NOMO-1 treated with DMSO at 0.1 percent for 48 hours (cell line): ENCODE results near the gene MSRB2.
"Not testable (repeated sequence)": the region's sequence is repeated elsewhere in the genome, so short reads cannot be mapped to it uniquely, and the experiment has no call there.

Experiments
- DNase-seq: peaks from one replicate; lab custom pipeline; 2025; ENCODE audit not compliant: unreplicated experiment; lab: John Stamatoyannopoulos, UW

Gene MSRB2

DNA sequence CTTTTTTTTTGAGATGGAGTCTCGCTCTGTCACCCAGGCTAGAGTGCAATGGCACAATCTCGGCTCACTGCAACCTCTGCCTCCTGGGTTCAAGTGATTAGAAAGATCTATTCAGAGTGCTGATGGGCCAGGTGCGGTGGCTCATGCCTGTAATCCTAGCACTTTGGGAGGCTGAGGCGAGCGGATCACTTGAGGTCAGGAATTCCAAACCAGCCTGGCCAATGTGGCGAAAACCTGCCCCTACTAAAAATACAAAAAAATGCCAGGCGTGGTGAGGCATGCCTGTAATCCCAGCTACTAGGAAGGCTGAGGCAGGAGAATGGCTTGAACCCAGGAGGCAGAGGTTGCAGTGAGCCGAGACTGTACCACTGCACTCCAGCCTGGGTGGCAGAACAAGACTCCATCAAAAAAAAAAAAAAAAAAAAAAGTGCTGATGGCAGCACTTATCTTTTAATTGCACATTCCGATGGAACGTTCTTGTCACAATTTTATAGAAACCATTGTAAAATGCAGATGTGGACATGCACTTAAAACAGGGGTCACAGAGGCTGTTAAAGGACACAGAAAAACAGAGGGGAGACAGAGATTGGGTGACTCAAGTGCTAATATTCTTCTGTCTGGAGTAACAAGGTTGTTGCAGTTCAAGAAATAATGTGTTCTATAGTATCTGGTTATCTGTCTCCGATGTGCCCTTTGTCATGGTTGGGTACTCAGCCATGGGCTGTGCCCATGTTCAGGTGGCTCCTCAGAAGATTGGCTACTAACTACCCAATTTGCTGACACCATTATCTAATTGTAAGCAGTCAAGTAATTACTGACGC lies 25.1 kb upstream of the MSRB2 start:
- not testable (repeated sequence) for DNase-seq

DNA sequence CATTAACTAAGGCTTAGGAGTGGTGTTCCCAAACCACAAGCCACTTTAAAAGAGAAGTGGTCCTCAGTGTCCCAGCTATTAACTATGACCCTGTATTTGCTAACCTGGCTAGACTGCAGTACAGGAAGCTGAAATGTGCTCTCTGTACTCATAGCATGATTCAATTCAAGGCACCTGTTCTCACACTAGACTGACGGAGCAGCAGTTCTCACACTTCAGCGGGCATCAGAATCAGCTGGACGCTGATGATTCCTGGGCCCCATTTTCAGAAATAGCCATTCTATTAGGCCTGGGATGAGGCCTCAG lies 24.5 kb upstream of the MSRB2 start:
- DNase-seq, result no peak

DNA sequence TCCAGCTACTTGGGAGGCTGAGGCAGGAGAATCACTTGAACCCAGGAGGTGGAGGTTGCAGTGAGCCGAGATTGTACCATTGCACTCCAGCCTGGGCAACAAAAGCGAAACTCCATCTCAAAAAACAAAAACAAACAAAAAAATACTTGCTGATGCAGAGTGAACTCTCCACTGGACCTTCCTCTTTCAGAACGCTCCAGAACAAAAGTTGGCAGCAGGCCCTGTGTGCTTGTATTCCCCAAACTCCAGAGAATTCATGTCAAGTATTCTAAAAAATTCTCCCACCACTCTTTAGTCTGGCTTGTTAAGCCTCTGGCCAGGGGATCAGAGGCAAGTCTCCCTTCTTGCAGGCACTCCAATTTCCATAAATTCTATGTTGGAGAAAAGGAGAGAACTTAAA lies 22.8 kb upstream of the MSRB2 start:
- not testable (repeated sequence) for DNase-seq

DNA sequence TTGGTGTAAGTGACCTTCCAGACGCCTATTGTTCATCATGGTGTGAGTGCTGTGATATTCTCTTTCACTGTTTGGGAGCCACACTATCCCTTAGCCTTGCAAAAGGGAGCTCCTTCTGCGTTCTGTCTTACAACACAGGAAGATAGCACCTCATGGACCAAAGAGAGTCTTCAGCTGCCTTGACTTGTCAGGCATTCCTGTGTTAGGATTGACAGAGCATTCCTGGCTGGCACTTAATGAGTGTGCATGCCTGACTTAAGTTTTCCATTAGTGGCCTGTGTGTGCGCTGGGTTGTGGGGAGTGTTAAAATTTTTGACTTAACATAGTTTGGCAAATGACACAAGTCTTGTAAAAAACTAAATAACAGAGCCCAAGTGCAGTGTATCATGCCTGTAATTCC lies 21.9 kb upstream of the MSRB2 start:
- DNase-seq, result no peak

DNA sequence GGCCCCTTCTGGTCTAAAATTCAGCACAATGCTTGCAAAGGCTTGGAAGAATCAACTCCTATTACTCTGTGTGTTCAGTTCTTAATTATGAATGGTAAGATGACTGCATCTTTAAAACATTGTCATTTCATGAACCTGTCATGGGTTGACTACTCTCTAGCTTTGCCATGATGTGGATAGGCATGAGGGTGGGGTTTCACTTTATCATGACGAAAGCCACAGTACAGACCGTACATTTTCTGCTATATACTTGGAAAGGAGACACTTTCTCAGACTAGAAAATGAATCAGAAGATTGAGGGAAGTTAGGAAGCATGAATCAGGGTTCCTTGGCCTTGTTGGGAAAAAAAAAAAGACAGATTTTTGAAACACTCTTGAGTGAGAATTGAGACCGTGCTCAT lies 19.7 kb upstream of the MSRB2 start:
- DNase-seq, result no peak

DNA sequence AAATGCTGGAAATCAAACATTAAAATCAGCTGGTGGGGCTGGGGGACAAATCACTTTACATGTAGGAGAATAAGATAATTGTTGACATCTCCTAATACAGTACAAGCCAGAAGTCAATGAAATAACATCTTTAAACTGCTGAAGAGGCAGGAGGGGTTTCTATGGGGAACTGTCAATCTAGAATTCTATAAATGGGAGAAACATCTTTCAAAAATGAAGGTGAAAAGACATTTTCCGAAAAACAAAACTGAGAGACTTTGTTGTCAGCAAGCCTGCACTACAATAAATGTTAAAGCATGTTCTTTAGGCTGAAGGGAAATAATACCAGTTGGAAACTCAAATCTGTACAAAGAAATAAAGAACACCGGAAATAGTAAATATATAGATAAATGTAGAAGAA lies 17.3 kb upstream of the MSRB2 start:
- DNase-seq, result no peak

DNA sequence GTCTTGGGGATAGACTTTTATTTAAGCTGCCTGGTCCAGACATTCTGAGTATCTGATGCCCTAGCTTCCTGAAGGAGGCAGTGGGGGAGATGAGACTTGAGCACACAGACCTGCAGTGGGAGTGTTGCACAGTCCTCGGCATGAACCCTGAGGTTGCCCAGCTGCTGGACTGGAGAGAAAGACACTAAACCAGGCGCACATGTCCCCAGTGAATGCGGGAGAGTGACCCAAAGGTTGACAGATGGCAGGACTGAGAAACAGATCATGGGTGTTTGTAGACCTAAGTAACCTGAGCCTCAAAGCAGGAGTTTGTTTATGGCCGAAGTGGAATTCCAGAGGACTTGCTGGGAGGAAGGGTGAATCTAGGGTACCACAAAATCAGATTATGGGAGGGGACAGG lies 15.7 kb upstream of the MSRB2 start:
- no peak for DNase-seq

DNA sequence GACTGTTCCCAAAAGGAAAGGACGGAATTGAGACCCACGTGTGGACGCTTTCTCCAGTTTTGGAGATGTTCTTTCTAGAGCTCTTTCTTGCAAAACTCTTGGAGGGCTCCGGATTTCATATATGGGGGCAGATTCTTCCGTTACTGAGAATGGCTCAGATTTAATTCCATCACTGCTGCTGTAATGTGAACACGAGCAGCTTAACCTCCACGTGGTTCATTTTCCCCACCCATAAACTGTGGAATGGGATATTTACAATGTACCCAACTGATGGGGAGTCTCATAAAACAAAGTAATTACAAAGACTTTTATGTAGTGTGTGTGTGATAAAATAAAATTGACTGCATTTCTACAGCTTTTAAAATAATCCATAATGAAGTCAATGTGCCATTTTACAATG lies 15.1 kb upstream of the MSRB2 start:
- DNase-seq, result no peak

DNA sequence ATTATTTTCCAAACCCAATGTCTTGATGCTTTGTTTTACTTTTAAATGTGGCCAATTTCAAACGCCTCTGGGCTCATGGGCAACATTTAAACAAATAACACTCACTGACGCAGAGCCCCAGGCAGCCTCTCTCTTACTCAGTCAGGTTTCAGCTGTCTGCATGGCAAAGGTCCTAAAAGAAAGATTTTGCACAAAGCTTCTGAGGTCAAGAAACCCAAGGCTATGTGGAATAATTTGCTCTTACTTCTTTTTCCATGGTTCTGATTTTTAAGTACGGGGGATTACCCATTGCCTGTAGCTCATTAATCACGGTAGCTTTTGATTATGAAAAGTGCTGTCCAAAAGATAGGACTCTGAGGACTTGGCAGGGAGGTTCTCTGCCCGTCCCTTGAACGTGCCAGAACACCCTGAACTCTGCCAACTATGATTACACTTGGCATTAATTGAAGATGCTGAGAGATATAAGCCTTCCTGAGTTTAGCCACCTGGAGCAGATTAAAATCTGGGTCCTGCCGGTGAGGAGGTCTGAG lies 14.1 kb upstream of the MSRB2 start:
- no peak for DNase-seq

DNA sequence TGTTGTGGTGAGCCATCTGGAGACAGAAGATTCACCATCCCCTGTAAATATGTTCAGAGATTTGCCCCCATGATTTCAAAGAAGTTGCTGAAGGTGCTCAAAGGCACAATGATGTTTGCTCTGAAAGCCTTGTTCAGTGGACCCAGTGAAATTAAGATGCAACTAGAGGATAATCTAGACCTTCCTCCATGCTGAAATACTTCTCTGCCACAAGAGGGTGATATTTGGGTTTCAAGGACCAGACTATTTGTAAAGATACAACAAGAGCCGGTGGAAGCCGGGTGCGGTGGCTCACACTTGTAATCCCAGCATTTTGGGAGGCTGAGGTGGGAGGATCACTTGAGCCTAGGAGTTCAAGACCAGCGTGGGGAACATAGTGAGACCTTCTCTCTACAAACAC lies 13.5 kb upstream of the MSRB2 start:
- peak; percentile 17 for DNase-seq

DNA sequence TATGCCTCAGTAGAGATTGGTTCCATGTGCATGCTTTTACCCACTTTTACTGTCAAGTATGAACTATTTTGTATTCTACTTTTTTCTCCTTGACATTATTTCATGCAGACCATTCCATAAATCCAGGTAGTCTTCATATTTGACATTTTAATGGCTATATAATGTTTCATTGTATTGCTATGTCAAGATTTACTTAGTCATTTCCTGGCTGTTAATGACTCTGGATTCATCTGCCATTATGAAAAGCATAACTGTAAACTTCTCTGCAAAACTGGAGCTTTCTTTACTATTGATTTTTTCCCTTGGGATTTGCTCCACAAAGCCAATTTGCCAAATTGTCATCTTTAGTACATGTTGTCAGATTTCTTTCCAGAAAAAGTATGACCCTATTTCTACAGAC lies 6.8 kb upstream of the MSRB2 start:
- no peak for DNase-seq

DNA sequence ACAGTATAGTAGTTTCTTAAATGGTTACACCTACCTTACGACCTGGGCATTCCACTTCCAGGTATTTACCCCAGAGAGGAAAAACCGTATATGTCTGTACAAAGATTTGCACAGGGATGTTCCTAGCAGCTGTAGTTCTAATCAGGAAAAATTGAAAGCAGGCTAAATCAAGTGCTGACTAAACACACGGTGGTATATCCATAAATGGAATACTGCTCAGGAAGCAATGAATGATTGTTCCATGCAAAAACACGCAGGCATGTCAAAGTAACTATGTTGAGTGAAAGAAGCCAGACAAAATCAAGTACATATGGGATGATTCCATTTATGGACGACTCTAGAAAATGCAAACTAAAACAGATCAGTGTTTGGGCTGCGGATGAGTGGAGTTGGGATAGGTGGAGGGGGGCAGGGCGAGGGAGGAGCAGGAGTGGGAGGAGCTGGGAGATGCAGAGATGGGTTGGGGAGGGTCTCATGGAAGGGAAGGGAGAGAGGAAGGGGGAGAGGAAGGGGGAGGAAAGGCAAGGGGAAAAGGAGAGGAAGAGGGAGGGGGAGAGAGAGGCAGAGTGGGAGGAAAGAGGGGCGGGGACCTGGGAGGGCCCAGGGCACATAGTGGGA lies 484 bp upstream of the MSRB2 start:
- DNase-seq, result no peak

DNA sequence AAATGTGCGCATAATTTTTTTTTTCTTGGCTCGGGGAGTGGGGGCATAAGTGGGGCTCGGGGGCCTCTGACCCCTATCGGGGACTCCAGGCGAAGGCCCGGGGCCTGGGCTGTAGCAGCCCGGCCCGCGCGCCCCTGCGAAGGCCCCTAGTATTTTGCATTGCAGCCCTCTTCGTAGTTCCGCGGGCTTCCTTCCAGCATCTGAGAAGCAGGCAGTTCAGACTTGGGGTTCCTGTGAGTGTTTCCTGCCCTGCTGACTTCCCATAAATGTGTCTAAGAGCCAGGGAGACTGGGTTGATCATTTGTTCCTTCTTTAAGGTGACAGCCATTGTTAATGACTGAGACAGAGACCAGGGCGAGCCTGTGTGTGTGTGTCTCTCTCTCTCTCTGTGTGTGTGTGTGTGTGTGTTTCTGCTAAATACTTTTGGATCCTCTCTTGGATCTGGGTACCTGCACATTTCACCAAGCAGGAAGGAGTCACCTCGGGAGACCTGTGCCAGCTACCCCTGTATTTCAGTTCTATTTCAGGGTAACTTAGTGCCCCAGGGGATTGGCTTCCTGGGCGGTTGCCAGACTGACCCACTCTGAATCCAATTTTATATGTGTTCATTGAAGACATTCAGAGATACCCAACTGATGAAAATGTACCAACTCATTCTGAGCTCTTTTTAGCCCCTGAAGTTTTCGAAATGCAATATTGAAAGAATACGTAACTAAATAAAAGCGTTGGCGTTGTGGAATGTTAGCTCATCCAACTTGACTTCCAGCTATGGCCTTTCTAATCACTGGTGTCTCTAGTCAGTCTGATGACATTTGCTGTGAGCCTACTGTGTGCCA lies 805 bp downstream of the MSRB2 start:
- peak; percentile 56 for DNase-seq

DNA sequence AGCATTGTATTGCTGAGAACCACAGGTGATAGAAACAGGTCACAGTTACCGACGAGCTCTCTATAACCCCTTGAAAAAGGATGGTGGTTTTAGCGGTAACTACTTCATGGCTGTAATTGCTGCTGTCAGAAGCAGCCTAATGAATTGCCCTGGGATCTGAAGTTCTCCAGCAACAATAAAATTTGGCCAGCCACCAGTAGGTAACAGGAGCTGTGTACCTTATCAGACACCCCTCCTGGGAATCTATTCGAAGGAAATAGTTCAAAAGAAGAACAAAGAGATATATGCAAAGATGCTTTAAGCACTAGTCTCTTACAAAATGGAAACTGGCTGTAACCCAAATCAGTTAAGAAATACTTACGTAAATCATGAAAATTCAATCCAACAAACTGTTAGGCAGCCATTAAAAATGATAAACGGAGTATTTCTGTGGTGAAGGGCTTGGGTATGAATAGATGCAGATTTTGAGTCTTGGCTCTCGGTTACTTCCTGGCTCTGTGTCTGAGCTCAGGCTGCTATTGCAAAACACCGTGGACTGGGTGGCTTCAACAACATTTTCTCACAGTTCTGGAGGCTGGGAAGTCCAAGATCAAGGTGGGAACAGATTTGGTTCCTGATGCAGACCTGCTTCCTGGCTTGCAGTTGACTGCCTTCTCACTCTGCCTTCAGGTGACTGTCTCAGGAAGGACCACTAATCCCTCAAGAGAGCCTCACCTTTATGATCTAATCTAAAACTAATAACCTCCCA lies 1.6 kb downstream of the MSRB2 start:
- DNase-seq, result peak; percentile 47

DNA sequence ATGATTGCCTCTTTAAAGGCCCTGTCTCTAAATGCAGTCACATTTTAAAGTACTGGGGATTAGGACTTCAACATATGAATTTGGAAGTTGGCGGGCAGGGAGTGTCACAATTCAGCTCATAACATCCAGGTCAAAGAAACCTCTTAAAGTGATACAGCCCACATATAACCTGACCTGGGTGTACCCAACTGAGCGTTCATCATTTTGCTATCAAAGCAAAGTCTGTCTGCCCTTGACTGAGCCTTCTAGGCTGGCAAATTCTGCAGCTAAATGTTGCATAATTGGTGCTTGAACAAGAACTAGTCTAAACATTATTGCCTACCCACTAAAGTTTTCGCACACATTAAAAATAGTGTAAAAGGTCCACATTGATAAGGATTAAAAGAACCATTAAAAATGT lies 3.7 kb downstream of the MSRB2 start:
- no peak for DNase-seq

DNA sequence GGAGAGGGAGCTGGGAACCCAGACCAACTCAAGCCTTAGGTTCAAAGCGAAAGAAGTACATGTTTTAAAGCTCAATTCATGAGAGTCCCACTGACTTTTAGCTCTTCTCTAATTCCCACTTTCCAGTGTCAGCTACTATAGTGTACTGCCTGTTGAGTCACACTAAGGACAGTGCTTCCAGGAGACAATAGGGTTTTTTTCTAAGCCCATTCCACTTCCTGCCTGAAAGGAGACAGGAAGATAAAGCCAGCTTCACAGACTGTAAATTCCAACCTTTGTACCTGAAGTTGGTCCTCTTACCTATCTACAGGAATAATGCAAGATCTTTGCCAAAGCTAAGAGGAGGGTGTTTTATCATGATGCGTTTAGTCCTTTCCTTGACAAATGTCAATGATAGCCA lies 4.4 kb downstream of the MSRB2 start:
- no peak for DNase-seq

DNA sequence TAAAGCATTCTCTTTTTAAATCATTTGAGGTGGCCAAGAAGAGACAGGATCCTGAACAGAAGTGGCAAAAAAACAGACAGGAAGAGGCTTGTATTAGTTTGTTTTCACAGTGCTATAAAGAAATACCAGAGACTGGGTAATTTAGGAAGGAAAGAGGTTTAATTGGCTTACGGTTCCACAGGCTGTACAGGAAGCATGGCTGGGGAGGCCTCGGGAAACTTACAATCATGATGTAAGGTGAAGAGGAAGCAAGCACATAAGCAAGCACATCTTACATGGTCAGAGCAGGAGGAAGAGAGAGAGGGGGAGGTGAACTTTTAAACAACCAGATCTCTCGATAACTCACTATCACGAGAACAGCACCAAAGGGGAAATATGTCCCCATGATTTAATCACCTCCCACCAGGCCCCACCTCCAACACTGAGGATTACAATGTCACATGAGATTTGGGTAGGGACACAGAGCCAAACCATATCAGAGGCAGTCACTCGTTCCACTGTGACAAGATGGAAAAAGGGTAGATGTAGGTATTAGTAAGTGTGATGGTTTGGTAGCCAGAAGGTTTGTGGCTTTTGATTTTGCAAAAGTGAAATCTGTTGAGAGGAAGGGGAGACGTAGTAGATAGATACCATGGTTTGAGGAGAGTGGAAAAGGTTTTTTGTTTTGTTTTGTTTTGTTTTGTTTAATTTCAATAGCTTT lies 5.1 kb downstream of the MSRB2 start:
- DNase-seq, result no peak

DNA sequence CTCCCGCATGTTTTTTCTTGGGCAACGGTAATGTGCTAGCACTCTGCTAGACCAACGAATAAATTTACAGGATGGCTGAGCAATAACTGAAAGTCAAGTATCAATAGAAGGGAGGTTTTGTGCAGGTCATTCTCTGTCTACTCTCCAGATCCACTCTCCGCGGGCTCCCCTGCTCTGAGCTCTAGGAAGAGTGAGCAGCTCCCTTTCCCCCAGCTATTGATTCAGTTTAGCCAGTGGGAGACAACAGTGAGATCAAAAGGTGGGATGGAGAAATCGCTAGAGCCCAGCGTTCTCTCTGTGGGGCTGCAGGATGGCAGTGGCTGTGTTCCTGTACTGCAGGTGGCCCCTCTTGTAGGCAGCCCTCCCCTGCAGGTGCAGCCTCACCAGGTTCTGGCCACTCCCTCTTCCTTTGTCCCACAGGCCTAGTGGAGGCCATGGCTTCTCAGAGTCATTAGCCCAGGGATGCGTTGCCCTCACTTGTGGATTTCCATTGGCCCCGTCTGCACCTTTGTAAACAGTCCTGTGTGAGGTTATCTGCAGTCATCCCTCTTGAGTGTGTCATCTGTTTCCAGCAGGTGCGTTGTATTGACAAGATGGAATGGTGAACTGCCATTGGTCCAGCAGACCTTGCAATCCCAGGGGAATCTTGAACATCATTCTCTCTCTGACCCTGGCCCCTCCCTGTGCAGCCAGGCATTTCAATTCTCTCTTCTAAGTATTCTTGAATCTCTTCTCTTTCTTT lies 11.1 kb downstream of the MSRB2 start:
- DNase-seq, result no peak

DNA sequence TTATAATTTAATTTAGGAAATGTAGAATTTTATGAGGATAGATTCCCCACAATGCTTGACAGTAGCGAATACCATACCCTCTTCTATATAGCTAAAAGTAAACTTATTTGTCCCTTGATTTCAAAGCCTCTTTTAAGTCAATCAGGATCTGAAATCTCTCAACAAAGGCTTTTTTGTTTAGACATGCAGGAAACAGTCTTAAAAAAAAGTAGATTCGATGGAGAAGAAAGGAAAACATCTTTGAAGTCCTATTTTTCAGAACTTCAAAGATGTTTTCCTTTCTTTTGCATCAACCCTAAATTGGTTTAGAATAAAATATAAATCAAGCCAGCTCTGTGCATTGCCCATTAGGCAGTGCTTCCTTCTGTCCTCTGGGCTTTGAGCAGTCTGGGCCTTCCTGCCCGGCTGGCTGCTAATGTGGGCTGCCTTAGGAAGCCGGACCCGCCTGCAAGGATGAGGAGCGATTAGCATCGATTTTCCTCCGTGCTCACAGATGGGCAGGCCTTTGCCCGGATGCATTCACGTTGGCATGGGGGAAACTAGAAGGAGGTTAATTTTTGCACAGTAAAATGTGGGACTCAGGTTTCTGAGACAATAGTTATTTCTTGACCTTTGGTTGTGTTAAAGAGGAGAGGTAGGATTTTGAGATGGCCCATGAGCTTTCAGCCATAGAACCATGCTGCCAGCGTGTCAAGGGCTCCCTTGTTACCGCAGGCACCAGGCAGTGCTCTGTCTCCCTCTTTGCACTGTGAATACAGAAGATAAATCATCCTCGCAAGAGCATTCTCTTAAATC lies 15.5 kb downstream of the MSRB2 start:
- DNase-seq, result no peak
